ENCODE measurements around the gene EPHA7. TPM values are rescaled to one million over a fixed set of nuclear protein-coding genes. Genes with fewer than 3 reads are reported as not detected.

EPHA7 gene
- under 0.01 TPM in 1 of 2 replicates, not detected in the other for total RNA-seq

DNA sequence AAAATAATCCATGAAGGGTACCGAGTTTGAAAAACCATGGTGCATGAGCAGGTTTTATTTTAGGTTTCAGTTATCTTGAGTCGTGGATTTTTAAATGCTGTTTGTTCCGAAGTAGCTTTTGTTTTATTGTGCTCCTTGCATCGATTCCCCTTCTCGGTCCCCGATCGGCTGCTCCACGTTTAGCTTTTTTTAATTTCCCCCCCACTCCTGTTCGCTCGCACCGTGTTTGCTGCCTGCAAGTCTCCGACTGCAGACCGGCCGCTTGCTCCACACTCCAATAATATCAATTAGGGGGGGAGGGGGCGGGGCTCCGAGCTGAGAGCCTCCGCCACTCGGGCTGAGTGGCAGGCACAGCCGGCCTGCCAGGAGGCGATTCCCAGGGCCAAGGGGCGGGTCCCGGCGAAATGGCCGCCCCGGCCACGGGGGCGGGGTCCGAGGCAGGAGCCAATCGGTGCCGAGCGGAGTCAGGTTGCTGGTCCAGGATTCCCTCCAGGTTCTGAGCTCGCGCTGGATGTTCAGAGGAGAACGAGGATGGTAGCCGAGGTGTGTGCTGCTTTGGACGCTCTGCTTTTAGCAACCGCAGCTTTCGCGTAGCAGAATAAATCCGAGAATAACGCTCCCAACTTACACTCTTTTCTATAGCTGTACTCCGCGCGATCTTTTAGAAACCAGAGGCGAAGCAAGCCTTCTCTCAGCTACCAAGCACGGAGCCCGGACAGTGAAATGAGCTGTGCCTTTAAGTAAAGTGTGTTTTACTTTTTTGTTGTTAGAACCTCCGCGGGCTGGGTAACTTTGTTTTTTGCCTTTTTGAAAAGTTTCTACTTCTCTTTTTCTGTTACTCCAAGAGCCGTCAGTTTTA is at the start of gene EPHA7:
Gene EPHA7, minus strand, starts transcription at position 256 of the 859 bp plus-strand sequence. Its CDS starts 218 bp downstream, at position 38.

